ENCODE measurements around the gene SCAMP3.
"Not testable (repeated sequence)": the region's sequence is repeated elsewhere in the genome, so short reads cannot be mapped to it uniquely, and the experiment has no call there.

SCAMP3 gene

DNA sequence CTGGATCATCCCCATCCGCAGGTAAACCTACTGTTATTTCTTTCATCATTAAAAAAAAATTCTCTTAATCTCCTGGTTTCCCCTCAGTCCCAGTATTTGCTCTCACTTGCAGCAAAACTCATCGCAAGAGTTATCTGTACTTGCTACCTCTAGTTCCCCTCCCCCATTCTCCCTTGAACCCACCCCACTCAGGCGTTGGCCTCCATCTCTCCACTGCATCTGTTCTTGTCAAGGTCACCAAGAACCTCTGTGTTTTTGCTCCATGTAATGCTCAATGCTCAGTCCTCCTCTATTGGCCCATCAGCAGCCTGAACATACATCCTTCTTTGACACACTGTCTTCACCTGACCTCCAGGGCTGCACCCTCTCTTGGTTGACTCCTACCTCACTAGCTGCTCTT, 34.5 kb upstream of the SCAMP3 start:
- Mint-ChIP-seq H3K27me3 (ENCODE audit: low read depth, poor library complexity) (peaks cover 68% of the 10 kb centered on the region), H3K27ac (no peak overlapping the region), H3K9me3 (peaks cover 4% of the 10 kb centered on the region), H3K36me3 (ENCODE audit: low read depth) (no peaks in the 10 kb centered on the region), H3K4me3 (no peak overlapping the region), H3K4me1 (peaks cover 21% of the 10 kb centered on the region)
- no peak for DNase-seq
- TF ChIP-seq, protein P1, sequence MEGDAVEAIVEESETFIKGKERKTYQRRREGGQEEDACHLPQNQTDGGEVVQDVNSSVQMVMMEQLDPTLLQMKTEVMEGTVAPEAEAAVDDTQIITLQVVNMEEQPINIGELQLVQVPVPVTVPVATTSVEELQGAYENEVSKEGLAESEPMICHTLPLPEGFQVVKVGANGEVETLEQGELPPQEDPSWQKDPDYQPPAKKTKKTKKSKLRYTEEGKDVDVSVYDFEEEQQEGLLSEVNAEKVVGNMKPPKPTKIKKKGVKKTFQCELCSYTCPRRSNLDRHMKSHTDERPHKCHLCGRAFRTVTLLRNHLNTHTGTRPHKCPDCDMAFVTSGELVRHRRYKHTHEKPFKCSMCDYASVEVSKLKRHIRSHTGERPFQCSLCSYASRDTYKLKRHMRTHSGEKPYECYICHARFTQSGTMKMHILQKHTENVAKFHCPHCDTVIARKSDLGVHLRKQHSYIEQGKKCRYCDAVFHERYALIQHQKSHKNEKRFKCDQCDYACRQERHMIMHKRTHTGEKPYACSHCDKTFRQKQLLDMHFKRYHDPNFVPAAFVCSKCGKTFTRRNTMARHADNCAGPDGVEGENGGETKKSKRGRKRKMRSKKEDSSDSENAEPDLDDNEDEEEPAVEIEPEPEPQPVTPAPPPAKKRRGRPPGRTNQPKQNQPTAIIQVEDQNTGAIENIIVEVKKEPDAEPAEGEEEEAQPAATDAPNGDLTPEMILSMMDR (IDR thresholded peaks at IDR 0.05): no peak

DNA sequence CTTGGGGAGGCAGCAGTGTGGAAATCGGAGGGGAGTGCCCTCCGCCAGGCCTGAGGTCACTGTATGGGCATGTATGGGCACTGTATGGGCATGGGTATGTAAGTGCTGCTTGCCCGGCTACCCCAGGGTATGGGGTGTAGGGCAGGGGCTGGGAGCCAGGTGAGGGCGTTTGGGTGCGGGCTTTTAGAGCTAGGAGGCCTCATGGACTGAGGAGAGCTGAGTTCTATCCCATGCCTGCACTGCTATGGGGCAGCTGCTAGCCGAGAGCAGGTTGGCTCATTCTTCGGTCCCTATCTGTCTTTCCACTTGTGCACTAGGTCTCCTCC, 33.7 kb upstream of the SCAMP3 start:
- Mint-ChIP-seq H3K27me3 (ENCODE audit: low read depth, poor library complexity) (peaks cover 72% of the 10 kb centered on the region), H3K4me1 (peaks cover 21% of the 10 kb centered on the region), H3K4me3 (no peak overlapping the region), H3K36me3 (ENCODE audit: low read depth) (no peaks in the 10 kb centered on the region), H3K27ac (no peak overlapping the region), H3K9me3 (peaks cover 4% of the 10 kb centered on the region)
- DNase-seq: no peak
- TF ChIP-seq, protein P1 (IDR thresholded peaks at IDR 0.05): no peak

DNA sequence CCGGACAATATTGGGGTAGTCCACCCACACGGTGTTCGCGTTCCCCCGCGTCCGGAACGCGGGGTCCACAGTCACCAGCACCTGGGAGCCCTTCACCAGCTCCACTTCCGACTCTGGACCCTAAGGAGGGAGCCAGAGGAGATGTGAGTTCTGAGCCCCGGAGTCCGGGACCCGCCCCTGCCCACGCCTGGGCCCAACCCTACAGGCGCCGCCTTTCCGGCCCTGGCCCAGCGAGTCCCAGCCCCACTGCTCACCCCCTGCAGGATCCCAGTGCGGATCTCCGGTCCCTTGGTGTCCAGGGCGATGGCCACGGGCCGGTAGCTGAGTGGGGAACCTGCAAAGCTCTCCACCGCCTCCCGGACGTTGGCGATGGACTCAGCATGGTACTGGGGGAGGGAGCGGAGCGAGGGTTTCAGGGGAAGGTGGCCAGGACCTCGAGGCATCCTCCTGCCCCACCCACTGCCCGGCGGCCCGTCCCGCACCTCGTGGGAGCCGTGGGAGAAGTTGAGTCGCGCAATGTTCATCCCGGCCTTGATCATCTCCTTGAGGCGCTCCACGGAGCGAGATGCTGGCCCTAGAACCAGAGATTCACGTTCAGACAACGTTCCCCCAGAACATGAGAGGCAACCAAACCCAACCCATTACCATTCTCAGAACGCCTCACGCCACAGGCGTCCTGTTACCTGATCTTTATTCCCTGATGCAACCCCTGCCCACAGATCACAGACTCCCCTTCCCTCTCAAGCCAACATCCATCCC, 33.2 kb upstream of the SCAMP3 start:
- Mint-ChIP-seq H3K4me1 (peaks cover 21% of the 10 kb centered on the region), H3K4me3 (no peak overlapping the region), H3K9me3 (peaks cover 4% of the 10 kb centered on the region), H3K36me3 (ENCODE audit: low read depth) (no peaks in the 10 kb centered on the region), H3K27ac (no peak overlapping the region), H3K27me3 (ENCODE audit: low read depth, poor library complexity) (peaks cover 72% of the 10 kb centered on the region)
- no peak for DNase-seq
- TF ChIP-seq, protein P1 (IDR thresholded peaks at IDR 0.05): no peak

DNA sequence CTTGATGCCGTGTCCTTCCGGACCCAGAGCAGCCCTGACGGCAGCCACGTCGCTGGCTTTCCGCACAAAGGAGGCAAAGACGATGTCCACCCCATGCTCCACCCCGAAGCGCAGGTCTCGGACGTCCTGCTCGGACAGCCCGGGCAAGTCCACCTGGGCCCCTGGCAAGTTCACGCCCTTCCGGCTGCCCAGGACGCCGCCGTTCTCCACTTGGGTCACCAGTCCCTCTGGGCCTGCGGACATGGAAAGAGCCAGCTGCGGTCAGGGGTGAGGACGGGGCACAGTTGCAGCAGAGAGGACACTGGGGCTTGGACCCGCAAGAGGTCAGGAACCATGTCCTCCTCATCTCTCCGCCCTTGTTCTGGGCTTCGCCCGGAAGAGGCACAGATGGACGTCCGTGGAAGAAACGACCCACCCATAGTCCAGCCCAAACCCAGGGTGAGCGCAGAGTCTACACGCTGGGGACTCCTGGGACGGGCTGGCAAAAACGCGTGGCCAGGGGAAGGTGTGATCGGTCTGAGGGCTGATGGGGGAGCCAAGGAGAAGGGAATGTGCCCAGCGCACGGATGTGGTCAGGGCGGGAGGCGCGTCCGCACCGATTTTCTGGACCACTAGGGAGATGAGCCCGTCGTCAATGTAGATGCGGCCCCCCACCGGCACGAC, 32.5 kb upstream of the SCAMP3 start:
- Mint-ChIP-seq H3K4me1 (peaks cover 21% of the 10 kb centered on the region), H3K4me3 (no peak overlapping the region), H3K9me3 (peaks cover 4% of the 10 kb centered on the region), H3K36me3 (ENCODE audit: low read depth) (no peaks in the 10 kb centered on the region), H3K27ac (no peak overlapping the region), H3K27me3 (ENCODE audit: low read depth, poor library complexity) (peaks cover 72% of the 10 kb centered on the region)
- DNase-seq: no peak
- TF ChIP-seq, protein P1 (IDR thresholded peaks at IDR 0.05): no peak

DNA sequence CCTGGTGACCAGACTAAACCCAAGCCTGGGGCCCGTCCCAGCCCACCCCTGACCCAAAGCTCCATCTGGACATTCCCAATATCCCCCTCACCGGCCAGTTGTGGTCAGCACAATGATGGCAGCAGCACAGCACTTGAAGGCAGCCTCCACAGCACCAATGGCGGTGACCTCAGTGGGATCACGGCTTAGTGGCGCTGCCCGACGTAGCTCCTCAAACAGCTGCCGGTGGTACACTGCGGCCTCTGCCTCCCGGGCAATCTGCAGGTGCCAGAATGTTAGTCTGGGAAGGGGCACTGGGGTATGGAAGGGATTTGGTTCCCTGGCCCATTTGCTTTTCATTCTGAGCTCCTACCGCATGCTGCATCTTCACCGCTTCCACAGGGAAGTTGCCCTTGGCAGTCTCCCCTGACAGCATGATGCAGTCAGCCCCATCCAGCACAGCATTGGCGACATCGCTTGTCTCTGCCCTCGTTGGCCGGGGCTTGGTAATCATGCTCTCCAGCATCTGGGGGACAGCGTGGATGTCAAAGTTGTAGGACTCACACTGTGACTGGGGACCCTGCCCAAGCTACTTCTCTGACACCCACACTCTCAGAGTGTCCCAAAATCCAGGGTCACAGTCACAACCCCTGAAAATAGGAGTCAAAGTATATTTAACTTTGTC, 31.1 kb upstream of the SCAMP3 start:
- TF ChIP-seq, protein P1 (IDR thresholded peaks at IDR 0.05): no peak
- no peak overlapping the region for H3K27ac Mint-ChIP-seq
- peaks cover 4% of the 10 kb centered on the region for H3K9me3 Mint-ChIP-seq
- H3K36me3 Mint-ChIP-seq (ENCODE audit: low read depth): no peaks in the 10 kb centered on the region
- no peak for DNase-seq
- no peak overlapping the region for H3K4me3 Mint-ChIP-seq
- H3K4me1 Mint-ChIP-seq: peaks cover 21% of the 10 kb centered on the region
- peaks cover 68% of the 10 kb centered on the region for H3K27me3 Mint-ChIP-seq (ENCODE audit: low read depth, poor library complexity)

DNA sequence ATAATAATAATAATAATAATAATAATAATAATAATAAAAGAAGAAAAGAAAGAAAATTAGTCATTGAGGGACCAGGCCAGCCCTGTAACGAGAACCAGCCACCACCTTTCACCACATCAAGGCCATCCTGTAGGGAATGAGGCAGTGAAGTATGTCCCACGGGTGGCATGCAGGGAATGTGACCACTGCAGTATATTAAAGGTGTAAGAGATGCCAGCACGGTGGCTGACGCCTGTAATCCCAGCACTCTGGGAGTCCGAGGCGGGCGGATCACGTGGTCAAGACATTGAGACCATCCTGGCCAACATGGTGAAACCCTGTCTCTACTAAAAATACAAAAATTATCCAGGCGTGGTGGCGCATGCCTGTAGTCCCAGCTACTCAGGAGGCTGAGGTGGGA, 28.8 kb upstream of the SCAMP3 start:
- H3K36me3 Mint-ChIP-seq (ENCODE audit: low read depth); H3K4me1 Mint-ChIP-seq; H3K4me3 Mint-ChIP-seq; H3K9me3 Mint-ChIP-seq; DNase-seq; H3K27ac Mint-ChIP-seq: not testable (repeated sequence)
- peaks cover 48% of the 10 kb centered on the region for H3K27me3 Mint-ChIP-seq (ENCODE audit: low read depth, poor library complexity)

All from nephron progenitor cell (in vitro differentiated cells).